HK-2 (cell line): Measurements from ENCODE around the gene RAB17.

Experiments
- DNase-seq: peaks from one replicate; pipeline ENCODE4 v3.0.0-alpha.2; 2018; ENCODE audit not compliant: unreplicated experiment

The RAB17 gene

GRCh38 chr2:237590272-237591140, at the start of gene RAB17:
Gene RAB17, minus strand, starts transcription at chr2:237590734. Its CDS starts 4,580 bp downstream, at chr2:237586154.
- peak; percentile 44 for DNase-seq

- DNase-seq: no peak
Measured at GRCh38 chr2:237639836-237640220, 49.3 kb upstream of the RAB17 start.

DNA sequence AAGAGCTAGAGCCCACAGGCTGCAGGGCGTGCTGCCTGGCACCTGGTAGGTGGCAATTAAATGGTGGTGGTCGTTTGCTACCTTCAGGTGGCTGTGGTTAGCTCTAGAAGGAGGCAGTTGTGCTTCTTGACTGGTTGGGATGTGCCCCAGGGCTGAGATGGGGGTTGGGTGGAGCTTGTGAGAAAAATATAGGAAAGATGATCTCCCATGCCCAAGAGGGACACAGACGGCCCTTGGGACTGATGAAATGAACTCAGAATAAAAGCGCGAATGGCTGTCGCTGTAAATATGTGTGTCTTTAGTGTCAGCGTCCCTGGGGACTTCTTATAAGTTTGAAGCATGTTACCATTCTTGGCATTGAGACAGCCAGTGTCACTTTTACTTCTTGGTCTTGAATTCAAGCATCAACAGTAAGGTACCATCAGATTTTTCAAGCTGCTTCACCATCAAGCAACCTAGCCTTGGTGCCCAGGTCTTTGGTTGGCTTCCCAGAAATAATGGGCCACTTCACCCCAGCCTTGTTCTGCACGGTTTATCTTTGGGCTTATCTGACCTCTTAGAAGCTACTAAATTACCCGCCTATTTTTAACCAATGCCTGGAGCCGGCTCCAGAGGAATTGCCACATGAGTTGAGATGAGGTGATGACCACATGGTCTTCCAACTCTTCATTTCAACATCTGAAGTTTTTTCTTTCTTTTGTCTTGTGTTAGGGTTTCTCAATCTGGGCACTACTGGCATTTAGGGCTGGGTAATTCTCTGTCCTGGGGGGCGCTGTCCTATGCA, 48.7 kb upstream of the RAB17 start:
- DNase-seq: no peak

- no peak for DNase-seq
Measured at GRCh38 chr2:237638176-237638575, 47.6 kb upstream of the RAB17 start.

- DNase-seq: no peak
Measured at GRCh38 chr2:237637429-237638135, 47.0 kb upstream of the RAB17 start.

- no peak for DNase-seq
Measured at GRCh38 chr2:237636578-237636977, 46.0 kb upstream of the RAB17 start.

GRCh38 chr2:237633061-237633561, 42.6 kb upstream of the RAB17 start:
- DNase-seq: no peak

DNA sequence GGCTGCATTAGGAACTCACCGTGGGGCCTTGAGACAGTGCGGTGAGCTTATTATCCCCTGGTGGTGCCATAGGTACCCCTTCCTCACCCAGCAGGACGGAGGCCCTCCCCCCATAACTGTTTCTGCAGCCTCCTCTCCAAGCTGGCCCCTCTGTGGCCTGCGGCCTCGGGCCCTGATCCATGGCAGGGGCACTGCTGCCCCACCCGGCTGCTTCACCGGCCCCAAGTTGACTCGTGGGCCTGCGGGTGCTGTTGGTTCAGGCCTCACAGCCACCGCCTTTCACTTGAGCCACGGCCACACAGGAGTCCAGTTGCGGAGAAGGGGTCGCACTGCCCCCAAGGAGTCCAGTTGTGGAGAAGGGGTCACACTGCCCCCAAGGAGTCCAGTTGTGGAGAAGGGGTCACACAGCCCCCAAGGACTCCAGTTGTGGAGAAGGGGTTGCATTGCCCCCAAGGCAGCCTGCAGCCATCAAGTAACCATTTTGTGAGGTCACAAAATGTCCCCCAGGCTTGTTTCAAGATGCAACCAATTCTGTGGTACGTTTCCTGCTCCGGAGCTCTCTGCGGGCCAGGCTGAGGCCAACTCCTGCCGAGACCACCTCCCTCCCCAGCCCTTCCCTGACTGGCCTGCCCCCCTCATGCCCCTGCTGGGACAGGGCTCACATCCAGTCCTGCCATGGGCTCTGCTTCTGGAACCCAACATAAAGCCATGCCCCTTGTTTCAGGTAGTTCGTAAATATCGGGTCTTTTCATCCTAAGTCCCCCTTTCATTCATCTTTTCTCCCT, 41.5 kb upstream of the RAB17 start:
- no peak for DNase-seq

- peak; percentile 75 for DNase-seq
Measured at GRCh38 chr2:237631007-237631785, 40.7 kb upstream of the RAB17 start.

GRCh38 chr2:237630216-237631000, 39.9 kb upstream of the RAB17 start:
- no peak for DNase-seq

DNA sequence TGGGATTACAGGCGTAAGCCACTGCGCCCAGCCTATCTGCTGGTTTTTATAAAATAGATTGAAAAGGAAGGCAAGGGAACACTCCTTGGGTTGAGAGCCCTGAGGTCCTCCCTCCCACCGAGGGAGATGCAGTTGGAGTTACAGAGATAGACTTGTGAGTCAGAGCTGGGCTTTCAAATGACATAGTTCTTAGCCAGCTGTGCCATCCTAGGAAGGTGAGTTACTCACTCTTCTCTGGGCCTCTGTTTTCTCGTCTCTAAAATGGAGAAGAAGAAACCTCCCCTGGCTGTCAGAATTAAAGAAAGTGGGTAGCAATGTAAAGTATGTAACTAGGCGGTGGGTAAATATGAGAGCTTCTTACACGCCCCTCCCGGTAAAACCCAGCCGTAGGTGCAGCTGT, 39.2 kb upstream of the RAB17 start:
- no peak for DNase-seq

GRCh38 chr2:237629188-237629534, 38.6 kb upstream of the RAB17 start:
- no peak for DNase-seq

GRCh38 chr2:237628247-237629187, 38.0 kb upstream of the RAB17 start:
- no peak for DNase-seq

DNA sequence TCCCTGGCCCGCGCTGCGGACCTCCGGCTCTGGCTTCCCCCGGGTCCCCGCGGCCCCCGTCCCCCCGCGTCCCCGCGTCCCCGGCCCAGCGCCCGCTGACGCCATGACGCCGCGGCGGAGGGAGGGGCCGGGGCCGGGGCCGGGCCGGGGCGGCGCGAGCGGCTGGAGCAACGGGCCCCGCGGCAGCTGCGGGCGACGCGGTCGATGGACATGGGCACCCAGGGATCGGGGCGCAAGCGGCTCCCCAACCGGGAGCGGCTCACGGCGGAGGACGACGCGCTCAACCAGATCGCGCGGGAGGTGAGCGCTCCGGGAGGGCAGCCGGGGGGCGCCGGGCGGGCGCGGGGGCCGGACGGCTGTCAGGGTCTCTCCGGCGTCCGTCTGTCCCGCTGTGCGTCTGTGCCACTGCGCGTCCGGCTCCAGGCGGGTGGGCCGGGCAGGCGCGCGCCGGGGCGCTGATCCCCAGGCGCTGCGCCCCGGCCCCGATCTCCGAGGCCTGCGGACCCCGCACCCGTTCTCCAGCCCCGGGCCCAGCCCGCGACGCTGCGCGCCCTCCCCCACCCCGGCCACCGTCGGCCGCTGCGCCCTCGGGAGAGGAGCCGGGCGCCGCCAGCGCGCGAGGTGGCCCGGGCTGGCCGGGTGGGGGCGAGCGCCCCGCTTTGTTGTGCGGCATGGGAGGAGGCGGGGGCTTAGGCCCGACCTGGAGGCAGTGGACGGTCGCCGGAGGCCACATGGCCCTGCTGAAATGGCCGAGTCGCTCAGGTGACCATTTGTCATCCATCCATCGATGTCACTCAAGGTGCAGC, 37.1 kb upstream of the RAB17 start, which contains the start of gene LRRFIP1:
Gene LRRFIP1, plus strand, starts transcription at position 147 of the 806 bp plus-strand sequence. Its CDS starts 58 bp downstream, at position 205.
- no peak for DNase-seq

DNA sequence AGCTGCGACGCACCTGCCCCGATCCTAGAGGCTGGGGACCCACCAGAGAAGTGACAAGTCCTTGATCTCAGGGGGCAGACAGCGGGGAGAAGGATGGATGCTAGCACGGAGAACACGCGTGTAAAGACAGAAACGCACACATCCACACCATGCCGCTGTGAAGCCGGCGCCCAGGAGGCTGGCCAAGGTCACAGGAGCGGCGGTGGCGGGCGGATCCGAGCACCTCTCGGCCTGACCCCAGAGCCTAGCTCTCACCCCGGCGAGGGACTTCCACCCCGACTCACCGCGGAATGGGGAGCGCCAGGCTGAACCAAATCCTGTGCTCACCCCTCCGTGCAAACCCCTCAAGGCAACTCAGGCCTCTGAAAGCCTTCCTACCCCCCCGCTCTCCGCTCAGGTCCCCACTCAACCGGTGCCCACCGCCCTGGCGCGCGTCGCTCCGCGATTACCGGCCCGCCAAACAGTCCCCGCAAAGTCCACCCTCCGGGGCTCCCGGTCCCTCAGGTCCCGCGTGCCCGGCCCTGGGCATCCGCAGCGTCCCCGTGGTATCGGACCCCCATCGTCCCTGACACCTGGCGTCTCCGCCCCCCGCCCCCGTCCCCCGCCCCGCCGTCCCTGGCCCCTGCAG, 36.4 kb upstream of the RAB17 start:
- no peak for DNase-seq

DNA sequence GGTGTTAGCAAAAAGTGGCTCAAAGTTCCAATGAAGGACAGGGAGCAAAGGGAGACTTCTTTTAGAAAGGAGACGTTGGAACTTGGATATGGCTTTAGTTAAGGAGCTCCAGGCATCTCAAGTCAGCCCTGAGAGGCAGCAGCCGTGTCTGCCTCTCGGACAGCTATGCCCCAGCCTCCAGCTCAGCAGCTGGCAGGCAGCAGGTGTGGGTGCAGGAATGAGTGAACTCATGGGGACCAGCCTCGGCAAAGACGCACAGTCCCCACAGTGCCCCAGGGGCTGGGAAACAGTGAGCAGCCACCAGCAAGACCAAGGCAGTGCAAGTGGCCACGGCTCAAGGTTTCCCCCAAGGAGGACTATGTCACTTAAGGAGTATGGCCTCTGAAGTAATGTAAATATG, 35.2 kb upstream of the RAB17 start:
- DNase-seq: no peak

GRCh38 chr2:237625216-237625705, 34.7 kb upstream of the RAB17 start:
- DNase-seq: no peak
